DOHH2 (cell line): ENCODE results near the gene CEBPG.

Experiments used
- EZH2phosphoT487 ChIP-seq: fragments of 200-600 bp; sonication (generic); IDR thresholded peaks from 2 replicates; pipeline ENCODE4 v1.6.1; 2017; ENCODE audit warnings: borderline replicate concordance, mild to moderate bottlenecking, antibody characterized with exemption, low read length, moderate library complexity, mixed read lengths
- TF ChIP-seq, protein P1 (sequence below): fragments of 200-600 bp; sonication (generic); IDR thresholded peaks from one replicate; pipeline ENCODE4 v1.5.1; 2014; ENCODE audit warnings: antibody characterized with exemption, mild to moderate bottlenecking, low read depth, low read length; ENCODE audit not compliant: poor library complexity, severe bottlenecking

DNA sequence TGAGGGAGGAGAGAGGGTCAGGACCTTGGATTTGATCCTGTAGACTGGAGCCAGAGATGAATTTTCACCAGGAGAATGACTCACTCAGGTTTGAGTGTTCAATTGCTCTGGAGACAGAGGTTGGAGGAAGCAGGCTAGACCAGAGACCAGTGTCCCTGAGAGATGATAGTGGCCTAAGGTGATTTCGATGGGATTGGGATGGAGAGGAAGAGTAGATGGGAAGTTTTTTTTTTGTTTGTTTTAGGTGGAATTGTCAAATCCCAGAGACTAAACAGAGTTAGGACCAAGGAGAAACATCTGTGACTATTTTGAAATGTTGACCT is 2.3 kb downstream of the CEBPG start:
- TF ChIP-seq, protein P1, sequence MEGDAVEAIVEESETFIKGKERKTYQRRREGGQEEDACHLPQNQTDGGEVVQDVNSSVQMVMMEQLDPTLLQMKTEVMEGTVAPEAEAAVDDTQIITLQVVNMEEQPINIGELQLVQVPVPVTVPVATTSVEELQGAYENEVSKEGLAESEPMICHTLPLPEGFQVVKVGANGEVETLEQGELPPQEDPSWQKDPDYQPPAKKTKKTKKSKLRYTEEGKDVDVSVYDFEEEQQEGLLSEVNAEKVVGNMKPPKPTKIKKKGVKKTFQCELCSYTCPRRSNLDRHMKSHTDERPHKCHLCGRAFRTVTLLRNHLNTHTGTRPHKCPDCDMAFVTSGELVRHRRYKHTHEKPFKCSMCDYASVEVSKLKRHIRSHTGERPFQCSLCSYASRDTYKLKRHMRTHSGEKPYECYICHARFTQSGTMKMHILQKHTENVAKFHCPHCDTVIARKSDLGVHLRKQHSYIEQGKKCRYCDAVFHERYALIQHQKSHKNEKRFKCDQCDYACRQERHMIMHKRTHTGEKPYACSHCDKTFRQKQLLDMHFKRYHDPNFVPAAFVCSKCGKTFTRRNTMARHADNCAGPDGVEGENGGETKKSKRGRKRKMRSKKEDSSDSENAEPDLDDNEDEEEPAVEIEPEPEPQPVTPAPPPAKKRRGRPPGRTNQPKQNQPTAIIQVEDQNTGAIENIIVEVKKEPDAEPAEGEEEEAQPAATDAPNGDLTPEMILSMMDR: no peak
- TF ChIP-seq EZH2phosphoT487: no peak
